Suprapubic skin (tissue), 4 donors: ENCODE results near the gene TMEM41A.
A peak's percentile ranks its signal among the peaks of the same experiment; 100 is the strongest.

Experiments used
- POLR2A ChIP-seq, 2 donors: fragments of 450-650 bp; IDR thresholded peaks; one replicate each; pipeline ENCODE4 v1.6.1; 2017; ENCODE audit warnings: antibody characterized with exemption in 2 of 2, mild to moderate bottlenecking in 2 of 2, moderate library complexity in 2 of 2
- POLR2AphosphoS5 ChIP-seq, 3 donors: sonication (generic); formaldehyde crosslinking; IDR thresholded peaks; one replicate each; pipeline ENCODE4 v1.6.1; 2017; ENCODE audit warnings: antibody characterized with exemption in 3 of 3
- TF ChIP-seq, protein P1 (sequence below), 2 donors: fragments of 200-600 bp in 1 of 2; fragments of 450-650 bp in 1 of 2; sonication (generic) in 1 of 2; IDR thresholded peaks; one replicate each; pipeline ENCODE4 v1.5.1; 2016 to 2019; ENCODE audit warnings: antibody characterized with exemption in 2 of 2, mild to moderate bottlenecking in 1 of 2, moderate library complexity in 1 of 2

DNA sequence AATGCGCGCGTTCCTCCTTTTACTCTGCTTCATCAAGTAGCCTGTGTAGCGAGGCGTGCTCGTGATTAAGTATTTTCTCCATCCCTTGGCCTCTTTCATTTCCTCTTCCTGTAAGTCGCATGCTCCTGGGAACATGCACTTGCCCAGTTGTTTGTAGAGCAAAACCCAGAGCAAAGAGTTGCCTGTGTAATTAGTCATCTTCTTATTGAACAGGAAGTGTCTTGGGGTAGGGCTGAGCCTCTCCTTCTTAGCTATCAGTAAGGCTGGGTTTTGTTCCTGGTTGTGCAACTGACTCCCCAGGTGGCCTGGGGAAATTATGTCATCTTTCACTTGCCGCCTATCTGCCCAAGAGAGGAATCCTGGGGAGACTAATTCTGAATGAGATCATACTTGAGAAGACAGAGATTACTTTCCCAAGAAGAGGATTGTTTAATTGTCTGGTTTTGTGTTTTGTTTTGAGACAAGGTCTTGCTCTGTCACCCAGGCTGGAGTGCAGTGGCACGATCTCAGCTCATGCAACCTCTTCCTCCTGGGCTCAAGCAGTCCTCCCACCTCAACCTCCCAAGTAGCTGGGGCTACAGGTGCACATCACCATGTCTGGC, 38.6 kb upstream of the TMEM41A start:
- TF ChIP-seq, protein P1, sequence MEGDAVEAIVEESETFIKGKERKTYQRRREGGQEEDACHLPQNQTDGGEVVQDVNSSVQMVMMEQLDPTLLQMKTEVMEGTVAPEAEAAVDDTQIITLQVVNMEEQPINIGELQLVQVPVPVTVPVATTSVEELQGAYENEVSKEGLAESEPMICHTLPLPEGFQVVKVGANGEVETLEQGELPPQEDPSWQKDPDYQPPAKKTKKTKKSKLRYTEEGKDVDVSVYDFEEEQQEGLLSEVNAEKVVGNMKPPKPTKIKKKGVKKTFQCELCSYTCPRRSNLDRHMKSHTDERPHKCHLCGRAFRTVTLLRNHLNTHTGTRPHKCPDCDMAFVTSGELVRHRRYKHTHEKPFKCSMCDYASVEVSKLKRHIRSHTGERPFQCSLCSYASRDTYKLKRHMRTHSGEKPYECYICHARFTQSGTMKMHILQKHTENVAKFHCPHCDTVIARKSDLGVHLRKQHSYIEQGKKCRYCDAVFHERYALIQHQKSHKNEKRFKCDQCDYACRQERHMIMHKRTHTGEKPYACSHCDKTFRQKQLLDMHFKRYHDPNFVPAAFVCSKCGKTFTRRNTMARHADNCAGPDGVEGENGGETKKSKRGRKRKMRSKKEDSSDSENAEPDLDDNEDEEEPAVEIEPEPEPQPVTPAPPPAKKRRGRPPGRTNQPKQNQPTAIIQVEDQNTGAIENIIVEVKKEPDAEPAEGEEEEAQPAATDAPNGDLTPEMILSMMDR (IDR thresholded peaks at IDR 0.05): no peak
- TF ChIP-seq POLR2A (IDR thresholded peaks at IDR 0.05) (no peak), POLR2AphosphoS5 (IDR thresholded peaks at IDR 0.05) (peak in 1 of 3 donors; percentile 65)
